ENCODE measurements around the gene ADGRB3. TPM values are rescaled to one million over a fixed set of nuclear protein-coding genes. Genes with fewer than 3 reads are reported as not detected.

Gene ADGRB3
- total and polyA plus RNA-seq, 4 donors = 0.47 to 24.6 (median 1.9) TPM

DNA sequence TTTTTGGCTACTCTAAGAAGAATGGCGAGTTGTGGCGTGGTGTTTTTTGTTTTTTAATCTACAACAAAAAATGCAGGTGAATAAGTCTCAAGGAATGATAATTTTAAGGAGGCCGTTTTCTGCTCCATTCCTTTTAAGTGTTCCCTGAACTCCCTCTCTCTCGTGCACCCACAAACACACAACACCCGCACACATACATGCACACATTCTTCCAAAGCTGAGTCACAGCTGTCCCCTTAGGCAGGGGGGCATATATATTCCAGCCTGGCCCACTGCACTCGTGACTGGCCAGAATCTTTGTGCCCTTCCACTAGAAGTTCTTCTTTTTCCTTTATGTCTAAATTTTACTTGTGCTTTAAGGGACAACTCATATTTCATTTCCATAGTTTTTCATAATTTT lies 756.0 kb downstream of the ADGRB3 start:
- Histone ChIP-seq H3K27me3 (ENCODE audit: control insufficient read depth in 3 of 3, insufficient read depth in 3 of 3, low read length in 2 of 3) (no peaks in the 10 kb centered on the region), H3K36me3 (ENCODE audit: control insufficient read depth in 4 of 4, insufficient read depth in 4 of 4, low read length in 4 of 4) (peaks cover 0 to 7% (median 0%) of the 10 kb centered on the region in 4 donors), H3K27ac (ENCODE audit: low read depth in 1 of 2, low read length in 1 of 2) (no peak overlapping the region), H3K4me1 (ENCODE audit: control insufficient read depth in 5 of 5, insufficient read depth in 5 of 5, low read length in 5 of 5) (no peaks in the 10 kb centered on the region), H3K4me3 (no peak overlapping the region), H3K9me3 (ENCODE audit: control insufficient read depth in 4 of 4, insufficient read depth in 3 of 4, low read length in 3 of 4) (no peaks in the 10 kb centered on the region), H3K9ac (ENCODE audit: insufficient read depth in 1 of 2, low read length in 2 of 2) (no peak overlapping the region)
- no peak for ATAC-seq (ENCODE audit: insufficient read depth, low FRiP score)
- TF ChIP-seq, protein P1, sequence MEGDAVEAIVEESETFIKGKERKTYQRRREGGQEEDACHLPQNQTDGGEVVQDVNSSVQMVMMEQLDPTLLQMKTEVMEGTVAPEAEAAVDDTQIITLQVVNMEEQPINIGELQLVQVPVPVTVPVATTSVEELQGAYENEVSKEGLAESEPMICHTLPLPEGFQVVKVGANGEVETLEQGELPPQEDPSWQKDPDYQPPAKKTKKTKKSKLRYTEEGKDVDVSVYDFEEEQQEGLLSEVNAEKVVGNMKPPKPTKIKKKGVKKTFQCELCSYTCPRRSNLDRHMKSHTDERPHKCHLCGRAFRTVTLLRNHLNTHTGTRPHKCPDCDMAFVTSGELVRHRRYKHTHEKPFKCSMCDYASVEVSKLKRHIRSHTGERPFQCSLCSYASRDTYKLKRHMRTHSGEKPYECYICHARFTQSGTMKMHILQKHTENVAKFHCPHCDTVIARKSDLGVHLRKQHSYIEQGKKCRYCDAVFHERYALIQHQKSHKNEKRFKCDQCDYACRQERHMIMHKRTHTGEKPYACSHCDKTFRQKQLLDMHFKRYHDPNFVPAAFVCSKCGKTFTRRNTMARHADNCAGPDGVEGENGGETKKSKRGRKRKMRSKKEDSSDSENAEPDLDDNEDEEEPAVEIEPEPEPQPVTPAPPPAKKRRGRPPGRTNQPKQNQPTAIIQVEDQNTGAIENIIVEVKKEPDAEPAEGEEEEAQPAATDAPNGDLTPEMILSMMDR (IDR thresholded peaks at IDR 0.05; ENCODE audit: control extremely low read depth, extremely low read depth) = no peak
- DNase-seq = no peak
- 81 to 88% methylated on average over 6 of the region's 6 CpGs for WGBS, 2 donors

DNA sequence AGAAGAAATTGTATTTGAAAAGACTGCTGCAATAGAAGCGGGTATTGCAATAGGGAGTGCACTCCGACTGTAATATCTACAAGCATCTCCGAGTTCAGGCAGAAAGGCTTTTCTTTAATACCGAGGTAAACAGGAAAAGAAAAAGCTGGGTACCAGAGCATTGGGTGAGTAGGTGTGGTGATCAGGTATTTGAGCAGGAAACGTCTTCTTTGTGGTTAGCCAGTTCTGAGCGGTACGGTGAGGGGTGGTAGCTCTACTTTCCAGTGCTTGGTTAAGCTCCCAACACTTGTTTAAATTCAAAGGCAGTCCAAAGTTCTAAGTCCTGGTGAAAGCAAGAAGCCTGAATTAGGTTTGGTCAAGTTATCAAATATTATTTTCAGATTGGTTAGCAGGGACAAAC lies 757.7 kb downstream of the ADGRB3 start:
- DNase-seq = no peak
- H3K27ac ChIP-seq (ENCODE audit: low read depth in 1 of 2, low read length in 1 of 2) = no peak overlapping the region
- no peak overlapping the region for H3K9ac ChIP-seq (ENCODE audit: insufficient read depth in 1 of 2, low read length in 2 of 2)
- H3K9me3 ChIP-seq (ENCODE audit: control insufficient read depth in 4 of 4, insufficient read depth in 3 of 4, low read length in 3 of 4) = no peaks in the 10 kb centered on the region
- ATAC-seq (ENCODE audit: insufficient read depth, low FRiP score) = no peak
- H3K36me3 ChIP-seq (ENCODE audit: control insufficient read depth in 4 of 4, insufficient read depth in 4 of 4, low read length in 4 of 4) = peaks cover 0 to 7% (median 0%) of the 10 kb centered on the region in 4 donors
- H3K4me3 ChIP-seq = no peak overlapping the region
- H3K27me3 ChIP-seq (ENCODE audit: control insufficient read depth in 3 of 3, insufficient read depth in 3 of 3, low read length in 2 of 3) = no peaks in the 10 kb centered on the region
- 80 to 84% methylated on average over 7 of the region's 7 CpGs for WGBS, 2 donors
- TF ChIP-seq, protein P1 (IDR thresholded peaks at IDR 0.05; ENCODE audit: control extremely low read depth, extremely low read depth) = no peak
- no peaks in the 10 kb centered on the region for H3K4me1 ChIP-seq (ENCODE audit: control insufficient read depth in 5 of 5, insufficient read depth in 5 of 5, low read length in 5 of 5)

DNA sequence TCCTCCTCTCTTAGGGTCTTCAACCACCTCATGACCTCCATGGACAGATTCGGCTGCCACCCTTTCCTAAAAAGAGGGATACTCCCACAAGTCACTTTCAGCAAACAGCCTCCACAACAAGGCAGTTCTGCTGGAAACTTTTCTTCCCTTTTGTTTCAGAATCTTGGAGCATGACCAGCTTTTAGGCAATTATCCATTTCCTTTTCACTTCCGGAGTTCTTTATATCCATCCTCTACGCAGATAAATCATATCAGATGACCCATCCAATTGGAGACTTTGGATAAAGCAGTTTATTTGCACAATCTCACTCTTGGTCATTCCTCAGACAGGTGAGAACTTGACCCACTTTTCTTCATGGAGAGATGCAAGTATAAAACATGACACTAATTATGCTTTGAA lies 763.2 kb downstream of the ADGRB3 start:
- H3K9me3 ChIP-seq (ENCODE audit: control insufficient read depth in 4 of 4, insufficient read depth in 3 of 4, low read length in 3 of 4) = no peaks in the 10 kb centered on the region
- no peak overlapping the region for H3K27ac ChIP-seq (ENCODE audit: low read depth in 1 of 2, low read length in 1 of 2)
- WGBS, 2 donors = 51 to 68% methylated on average over 3 of the region's 3 CpGs
- no peaks in the 10 kb centered on the region for H3K36me3 ChIP-seq (ENCODE audit: control insufficient read depth in 4 of 4, insufficient read depth in 4 of 4, low read length in 4 of 4)
- H3K27me3 ChIP-seq (ENCODE audit: control insufficient read depth in 3 of 3, insufficient read depth in 3 of 3, low read length in 2 of 3) = no peaks in the 10 kb centered on the region
- H3K4me3 ChIP-seq = no peak overlapping the region
- TF ChIP-seq, protein P1 (IDR thresholded peaks at IDR 0.05; ENCODE audit: control extremely low read depth, extremely low read depth) = no peak
- no peak overlapping the region for H3K9ac ChIP-seq (ENCODE audit: insufficient read depth in 1 of 2, low read length in 2 of 2)
- ATAC-seq (ENCODE audit: insufficient read depth, low FRiP score) = no peak
- peak in 1 of 3 donors; percentile 21 for DNase-seq
- H3K4me1 ChIP-seq (ENCODE audit: control insufficient read depth in 5 of 5, insufficient read depth in 5 of 5, low read length in 5 of 5) = no peaks in the 10 kb centered on the region

DNA sequence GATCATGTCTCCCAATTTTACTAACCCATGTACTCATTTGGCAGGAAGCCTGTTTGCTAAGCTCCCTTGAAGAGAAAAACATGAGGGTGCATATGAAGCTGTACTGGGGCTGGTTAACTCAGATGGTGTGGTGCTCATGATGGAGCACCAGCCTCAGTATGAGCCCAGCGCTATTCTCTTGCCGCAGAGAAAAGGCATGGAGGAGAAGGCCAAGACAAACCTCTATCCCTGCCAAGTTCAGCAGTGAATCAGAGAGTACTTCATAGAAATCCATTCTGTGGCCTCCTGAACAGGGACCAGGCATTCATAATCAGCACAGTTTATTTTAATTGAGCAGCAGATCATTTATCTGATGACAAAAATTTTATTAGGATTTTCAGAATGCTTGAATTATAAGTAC lies 763.6 kb downstream of the ADGRB3 start:
- Histone ChIP-seq H3K4me1 (ENCODE audit: control insufficient read depth in 5 of 5, insufficient read depth in 5 of 5, low read length in 5 of 5) (no peaks in the 10 kb centered on the region), H3K27me3 (ENCODE audit: control insufficient read depth in 3 of 3, insufficient read depth in 3 of 3, low read length in 2 of 3) (no peaks in the 10 kb centered on the region), H3K9me3 (ENCODE audit: control insufficient read depth in 4 of 4, insufficient read depth in 3 of 4, low read length in 3 of 4) (no peaks in the 10 kb centered on the region), H3K27ac (ENCODE audit: low read depth in 1 of 2, low read length in 1 of 2) (no peak overlapping the region), H3K9ac (ENCODE audit: insufficient read depth in 1 of 2, low read length in 2 of 2) (no peak overlapping the region), H3K4me3 (no peak overlapping the region), H3K36me3 (ENCODE audit: control insufficient read depth in 4 of 4, insufficient read depth in 4 of 4, low read length in 4 of 4) (no peaks in the 10 kb centered on the region)
- DNase-seq = peak in 1 of 3 donors; percentile 12
- 92 to 97% methylated on average over 2 of the region's 2 CpGs for WGBS, 2 donors
- TF ChIP-seq, protein P1 (IDR thresholded peaks at IDR 0.05; ENCODE audit: control extremely low read depth, extremely low read depth) = no peak
- no peak for ATAC-seq (ENCODE audit: insufficient read depth, low FRiP score)
